Fibroblast of gingiva (primary cell): ENCODE results near the gene PLG.
"Not testable (repeated sequence)": the region's sequence is repeated elsewhere in the genome, so short reads cannot be mapped to it uniquely, and the experiment has no call there.

ENCODE experiments used
- DNase-seq: peaks from one replicate; pipeline ENCODE4 v3.0.0-alpha.2; 2011; ENCODE audit warnings: low read depth

PLG gene

DNA sequence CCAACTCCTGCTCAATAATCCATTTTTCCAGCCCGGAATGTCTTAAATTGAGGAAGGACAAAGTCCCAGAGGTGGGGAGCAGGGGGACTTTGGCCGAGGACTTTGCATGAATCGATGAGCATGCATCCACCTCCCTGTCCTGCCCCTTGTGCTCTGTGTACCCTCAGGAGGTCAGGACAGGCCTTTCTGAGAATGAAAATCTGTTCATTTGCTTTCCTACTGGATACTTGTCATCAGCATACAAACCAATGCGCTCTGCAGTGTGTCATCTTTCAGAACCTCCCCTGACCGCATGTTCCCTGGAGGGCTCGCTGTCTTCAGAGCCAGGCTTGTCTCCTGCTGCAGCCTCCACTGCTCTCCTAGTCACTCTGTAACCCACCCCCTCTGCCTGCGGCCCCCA lies 2.6 kb downstream of the PLG start:
- DNase-seq = not testable (repeated sequence)

GRCh38 chr6:160708993-160709392 lies 6.9 kb downstream of the PLG start:
- DNase-seq = not testable (repeated sequence)

- DNase-seq = no peak
Observed at GRCh38 chr6:160714731-160715316, 12.8 kb downstream of the PLG start.

DNA sequence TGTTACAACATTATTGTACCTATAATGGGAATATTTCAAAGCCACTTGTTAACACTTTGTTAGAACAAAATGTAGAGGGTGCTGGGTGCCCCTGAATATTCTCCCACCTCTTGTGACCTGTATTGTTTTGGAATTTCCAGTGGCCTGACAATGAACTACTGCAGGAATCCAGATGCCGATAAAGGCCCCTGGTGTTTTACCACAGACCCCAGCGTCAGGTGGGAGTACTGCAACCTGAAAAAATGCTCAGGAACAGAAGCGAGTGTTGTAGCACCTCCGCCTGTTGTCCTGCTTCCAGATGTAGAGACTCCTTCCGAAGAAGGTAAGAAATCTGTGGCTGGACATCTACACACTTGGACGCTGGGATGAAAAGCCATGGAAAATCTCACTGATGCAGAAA lies 28.9 kb downstream of the PLG start:
- DNase-seq = no peak

DNA sequence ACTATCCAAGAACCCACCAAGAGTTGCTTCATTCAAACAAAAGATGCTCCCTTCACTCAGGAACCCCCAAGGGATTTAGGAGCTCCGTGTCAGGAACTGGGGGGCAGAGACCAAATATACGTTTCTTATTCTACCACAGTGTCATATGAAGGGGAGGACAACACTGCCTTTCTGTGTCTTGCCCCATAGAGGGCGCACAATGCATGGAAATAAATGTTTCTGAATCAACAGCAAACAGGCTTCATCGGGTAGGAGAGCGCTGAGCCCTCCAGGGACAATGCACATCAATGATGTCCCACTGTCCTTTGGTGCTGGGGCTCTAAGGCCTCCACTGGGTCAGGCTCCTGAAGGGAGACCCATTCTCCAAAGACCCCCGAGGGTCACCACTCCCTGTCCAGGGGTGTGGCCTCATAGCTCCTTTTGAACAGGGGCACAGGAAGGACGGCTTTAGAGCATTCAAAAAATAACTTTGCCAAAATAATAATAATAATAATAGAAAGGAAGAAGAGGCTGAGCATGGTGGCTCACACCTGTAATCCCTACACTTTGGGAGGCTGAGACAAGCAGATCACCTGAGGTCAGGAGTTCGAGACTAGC lies 31.1 kb downstream of the PLG start:
- peak; percentile 26 for DNase-seq

GRCh38 chr6:160734627-160735026 lies 32.6 kb downstream of the PLG start:
- no peak for DNase-seq

DNA sequence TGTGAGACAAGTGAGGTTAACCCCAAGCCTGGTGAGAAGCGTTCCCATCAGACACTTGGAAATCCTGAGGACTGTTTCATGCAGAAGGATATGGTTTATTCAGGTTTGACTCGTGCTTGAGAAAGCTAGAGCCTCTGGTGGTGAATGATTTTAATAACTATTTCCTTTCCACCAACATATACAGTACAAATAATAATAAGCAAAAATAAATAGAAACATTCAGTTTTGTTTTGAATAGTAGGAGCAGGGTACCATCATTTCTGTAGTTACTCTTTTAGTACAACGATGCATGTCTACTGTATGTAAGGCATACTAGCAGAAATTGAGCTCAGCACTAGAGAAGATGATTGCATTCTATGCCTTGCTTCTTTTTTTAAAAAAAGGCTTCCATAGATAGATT lies 33.5 kb downstream of the PLG start:
- no peak for DNase-seq

- no peak for DNase-seq
Observed at GRCh38 chr6:160737934-160738333, 35.9 kb downstream of the PLG start.

GRCh38 chr6:160739955-160740354 lies 37.9 kb downstream of the PLG start:
- DNase-seq = no peak

DNA sequence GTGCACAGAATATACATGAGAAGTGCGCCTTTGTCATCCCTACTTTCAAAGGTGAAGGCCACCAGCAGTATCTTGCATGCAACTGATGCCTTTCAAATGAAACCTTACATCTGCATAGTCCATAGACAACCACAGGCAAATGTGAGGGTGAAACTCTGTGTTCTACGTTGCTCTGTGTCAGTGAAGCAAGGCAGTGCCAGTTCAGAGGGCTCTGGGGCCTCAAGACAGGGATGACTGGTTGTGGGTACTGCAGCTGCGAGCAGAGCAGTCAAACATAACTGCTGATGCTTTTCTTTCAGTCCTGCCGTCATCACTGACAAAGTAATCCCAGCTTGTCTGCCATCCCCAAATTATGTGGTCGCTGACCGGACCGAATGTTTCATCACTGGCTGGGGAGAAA lies 39.0 kb downstream of the PLG start:
- DNase-seq = not testable (repeated sequence)

GRCh38 chr6:160742090-160742489 lies 40.0 kb downstream of the PLG start:
- no peak for DNase-seq

DNA sequence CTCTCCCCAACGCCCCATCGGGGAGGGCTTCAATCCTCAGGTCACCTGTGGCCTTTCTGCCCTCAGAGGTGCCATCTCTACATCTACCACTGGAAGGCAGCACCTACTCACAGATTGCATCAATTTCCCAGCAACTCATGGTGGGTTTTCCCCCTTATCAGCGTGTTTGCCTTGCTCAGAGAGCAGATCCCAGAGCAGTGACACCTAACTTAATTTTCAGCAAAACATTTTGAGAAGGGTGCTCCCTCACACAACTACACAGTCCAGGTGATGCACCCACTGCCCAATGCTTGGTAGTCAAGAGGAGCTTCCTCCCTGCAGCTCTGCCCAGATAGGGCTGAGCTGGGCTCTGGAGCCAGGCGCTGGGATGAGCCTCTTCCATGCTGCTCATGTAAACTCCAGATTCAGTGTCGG lies 48.2 kb downstream of the PLG start:
- DNase-seq = no peak

GRCh38 chr6:160753211-160753610 lies 51.2 kb downstream of the PLG start:
- DNase-seq = not testable (repeated sequence)

- DNase-seq = no peak
Observed at GRCh38 chr6:160755165-160755564, 53.1 kb downstream of the PLG start.

- no peak for DNase-seq
Observed at GRCh38 chr6:160756021-160756420, 54.0 kb downstream of the PLG start.

DNA sequence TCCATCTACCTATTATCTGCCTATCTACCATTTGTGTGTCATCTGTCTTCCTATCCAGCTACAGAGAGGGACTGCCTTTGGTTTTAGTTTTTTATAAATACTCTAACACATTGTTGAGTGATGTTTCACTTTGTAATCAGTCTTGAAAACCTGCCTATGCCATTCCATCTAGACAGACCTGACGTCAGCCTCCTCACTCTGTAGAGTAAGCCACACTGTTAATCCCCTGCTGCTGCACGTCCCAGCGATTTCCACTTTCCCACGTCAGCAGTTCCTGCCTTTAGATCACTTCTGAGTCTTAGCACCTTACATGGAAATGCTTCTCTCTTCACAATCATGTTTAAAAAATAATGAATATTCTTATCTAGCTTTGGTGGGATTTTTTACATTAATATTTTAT lies 54.8 kb downstream of the PLG start:
- DNase-seq = no peak

GRCh38 chr6:160764847-160765246 lies 62.8 kb downstream of the PLG start:
- no peak for DNase-seq

GRCh38 chr6:160765412-160765811 lies 63.4 kb downstream of the PLG start:
- no peak for DNase-seq

DNA sequence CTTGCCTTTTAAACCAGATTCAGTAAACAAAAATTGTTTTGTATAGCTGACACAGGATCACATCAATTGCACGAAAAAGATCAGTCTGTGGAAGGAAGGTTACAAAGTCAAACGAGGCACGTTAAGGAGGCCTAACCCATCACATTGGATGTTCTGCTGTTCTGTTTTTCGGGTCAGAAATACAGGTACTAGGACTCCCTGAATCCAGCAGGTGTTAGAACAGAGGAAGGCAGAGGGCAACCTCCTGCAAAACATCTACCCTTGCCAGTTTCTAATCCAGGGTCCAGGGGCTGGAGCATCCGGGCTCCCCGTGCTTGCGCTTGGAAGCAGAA lies 64.6 kb downstream of the PLG start:
- no peak for DNase-seq

DNA sequence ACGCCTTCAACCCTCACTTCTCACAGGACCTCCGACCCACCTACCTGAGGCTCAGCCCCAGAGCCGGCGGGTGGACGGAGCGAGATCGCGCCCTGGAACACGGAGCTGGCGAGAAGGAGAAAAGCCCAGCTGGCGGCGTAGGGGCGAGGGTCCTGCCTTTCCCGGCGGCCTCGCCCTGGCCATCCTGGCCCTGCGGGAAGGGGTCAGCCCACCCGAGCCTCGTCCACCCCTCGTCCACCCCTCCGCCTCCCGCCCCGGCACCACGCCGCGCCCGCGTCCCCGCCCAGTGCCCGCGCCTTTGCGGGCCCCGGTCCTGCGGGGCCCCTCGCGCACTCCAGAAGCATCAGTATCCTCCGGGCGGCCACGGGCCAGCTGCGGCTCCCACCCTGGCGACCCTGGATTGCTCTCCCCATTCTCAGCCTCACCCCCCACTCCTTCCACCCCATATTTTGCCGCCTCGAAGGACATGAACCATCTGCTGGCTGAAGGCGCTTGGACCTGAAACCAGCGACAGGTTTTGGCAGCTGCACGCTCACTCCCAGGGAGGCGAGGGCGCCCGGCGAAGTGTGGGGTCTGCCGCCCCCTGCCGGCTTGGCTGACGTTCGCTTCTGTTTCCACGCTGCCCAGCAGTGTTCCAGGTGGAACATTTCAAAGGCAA lies 65.1 kb downstream of the PLG start:
- peak; percentile 3 for DNase-seq

GRCh38 chr6:160767647-160768019 lies 65.6 kb downstream of the PLG start:
- DNase-seq = no peak

DNA sequence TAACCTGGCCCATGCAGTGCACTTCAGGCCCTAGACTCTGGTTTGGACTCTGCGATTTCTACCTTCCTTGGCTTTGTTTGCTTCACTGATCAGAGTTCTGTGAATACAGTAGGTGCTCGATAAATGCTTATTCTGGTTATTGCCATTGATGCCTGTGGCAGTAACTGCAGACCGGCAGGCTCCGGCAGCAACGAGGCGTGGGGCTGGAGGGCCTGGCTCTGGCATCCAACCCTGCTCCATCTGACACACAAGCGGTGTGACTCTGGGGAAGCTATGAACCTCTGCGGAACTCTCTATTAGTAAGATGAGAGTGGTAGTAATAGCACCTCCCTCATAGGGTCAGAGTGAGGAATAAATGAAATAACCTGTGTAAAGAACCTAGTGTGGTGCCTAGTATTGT lies 66.1 kb downstream of the PLG start:
- DNase-seq = no peak

DNA sequence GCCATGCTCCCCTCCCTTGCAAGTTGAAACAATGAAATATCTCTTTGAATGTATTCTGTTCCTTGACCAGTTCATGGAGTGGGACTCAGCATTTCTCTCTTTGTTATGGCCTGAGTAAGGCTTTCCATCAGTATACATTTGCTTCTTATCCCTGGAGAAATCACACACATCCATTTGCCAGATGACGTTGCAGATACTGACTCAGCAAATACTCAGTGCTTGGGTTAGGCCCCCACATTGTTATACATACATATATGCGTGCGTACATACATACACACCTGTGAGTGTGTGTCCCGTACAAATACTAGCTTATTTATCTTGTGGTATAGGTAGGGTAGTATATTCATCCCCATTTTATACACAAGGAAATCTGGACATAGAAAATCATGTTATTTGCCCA lies 72.4 kb downstream of the PLG start:
- DNase-seq = no peak
